NCI-H526 (cell line): ENCODE data around the gene PIM3.

Source experiments
- DNase-seq, 2 experiments: peaks; one replicate each; lab custom pipeline; 2025; lab: John Stamatoyannopoulos, UW

PIM3 gene

GRCh38 chr22:49956418-49956770, 4.2 kb upstream of the PIM3 start:
- no peak for DNase-seq

GRCh38 chr22:49956914-49957825, 3.4 kb upstream of the PIM3 start:
- no peak for DNase-seq

- DNase-seq = no peak
Observed at GRCh38 chr22:49957826-49958365, 2.7 kb upstream of the PIM3 start.

- no peak for DNase-seq
Observed at GRCh38 chr22:49958366-49958921, 2.1 kb upstream of the PIM3 start.

- DNase-seq = no peak
Observed at GRCh38 chr22:49958931-49959781, 1.4 kb upstream of the PIM3 start.

GRCh38 chr22:49959782-49960158, 802 bp upstream of the PIM3 start:
- no peak for DNase-seq

GRCh38 chr22:49961005-49961600, 531 bp downstream of the PIM3 start:
- peak in 1 of 2 experiments; percentile 39 for DNase-seq

GRCh38 chr22:49961601-49962011, 1.0 kb downstream of the PIM3 start:
- peak in 1 of 2 experiments; percentile 39 for DNase-seq

- peak in 1 of 2 experiments; percentile 57 for DNase-seq
Observed at GRCh38 chr22:49962012-49962750, 1.6 kb downstream of the PIM3 start.

GRCh38 chr22:49962751-49963646, 2.4 kb downstream of the PIM3 start:
- DNase-seq = no peak

GRCh38 chr22:49963647-49964026, 3.1 kb downstream of the PIM3 start:
- no peak for DNase-seq

GRCh38 chr22:49964136-49965090, 3.8 kb downstream of the PIM3 start:
- no peak for DNase-seq

GRCh38 chr22:49965091-49966040, 4.8 kb downstream of the PIM3 start:
- no peak for DNase-seq

GRCh38 chr22:49966041-49966773, 5.6 kb downstream of the PIM3 start:
- no peak for DNase-seq

- no peak for DNase-seq
Observed at GRCh38 chr22:49966774-49967705, 6.5 kb downstream of the PIM3 start.

GRCh38 chr22:49967706-49968208, 7.2 kb downstream of the PIM3 start:
- DNase-seq = no peak
